Inflammatory macrophage treated with lipopolysaccharide for 4 hours (primary cell): ENCODE measurements around the gene SERINC5.
"Not testable (repeated sequence)": the region's sequence is repeated elsewhere in the genome, so short reads cannot be mapped to it uniquely, and the experiment has no call there.

Source experiments
- DNase-seq: peaks from one replicate; pipeline ENCODE4 v3.0.0-alpha.2; 2020

Gene SERINC5

GRCh38 chr5:80161165-80161564, 94.7 kb downstream of the SERINC5 start:
- no peak for DNase-seq

GRCh38 chr5:80160242-80160641, 95.6 kb downstream of the SERINC5 start:
- DNase-seq: no peak

DNA sequence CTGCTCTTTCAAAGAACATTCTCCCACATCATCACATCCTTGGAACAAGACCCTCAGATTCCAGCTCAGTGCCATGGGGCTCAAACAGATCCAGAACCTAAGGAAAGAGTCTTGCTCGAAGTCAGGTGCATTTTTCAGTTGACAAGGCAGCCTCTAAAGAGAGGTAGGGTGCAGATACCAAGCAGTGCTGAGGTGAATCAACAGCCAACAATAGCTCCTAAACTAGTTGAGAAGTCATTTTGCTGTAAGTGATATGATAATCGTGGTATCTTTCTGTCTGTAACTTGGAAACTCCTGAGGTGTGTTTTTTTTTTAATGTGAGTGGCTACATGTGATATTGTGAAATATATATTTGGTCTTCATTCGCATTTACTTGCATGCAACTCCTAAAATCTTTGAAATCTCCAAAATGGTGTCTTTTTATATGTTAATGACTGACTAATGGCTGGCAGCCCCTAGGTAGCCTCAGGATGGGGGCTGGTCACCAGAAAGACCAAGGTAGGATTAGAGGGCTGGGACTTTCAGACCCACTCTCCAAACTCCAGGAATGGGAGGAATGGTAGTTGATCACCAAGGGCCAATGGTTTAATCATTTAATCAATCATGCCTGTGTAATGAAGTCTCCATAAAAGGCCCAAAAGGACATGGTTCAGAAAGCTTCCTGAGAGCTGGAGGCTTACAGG, 96.6 kb downstream of the SERINC5 start:
- DNase-seq: no peak

- DNase-seq: no peak
These were observed 99.7 kb downstream of the SERINC5 start for GRCh38 chr5:80156156-80156555.

DNA sequence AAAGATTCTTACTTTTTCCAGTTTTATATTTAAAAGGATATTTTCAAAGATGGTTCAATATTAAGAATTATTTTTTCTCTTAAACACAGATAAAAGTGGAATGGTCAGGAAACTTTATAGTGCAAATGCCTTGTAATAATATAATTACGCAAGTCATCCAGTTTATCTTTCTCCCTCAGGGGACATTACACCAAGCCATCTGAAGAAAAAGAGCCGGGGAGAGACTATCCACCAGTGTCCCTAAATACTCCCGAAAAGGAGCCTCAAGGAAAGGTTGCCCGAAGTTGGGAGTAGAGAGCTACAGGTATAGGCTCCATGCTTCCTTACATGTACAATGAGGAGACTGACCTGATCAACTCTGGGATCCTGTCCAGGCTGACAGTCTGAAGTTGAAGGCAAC, 101.1 kb downstream of the SERINC5 start:
- DNase-seq: no peak

GRCh38 chr5:80154289-80154688, 101.6 kb downstream of the SERINC5 start:
- not testable (repeated sequence) for DNase-seq

- no peak for DNase-seq
These were observed 102.2 kb downstream of the SERINC5 start for GRCh38 chr5:80153586-80154126.

DNA sequence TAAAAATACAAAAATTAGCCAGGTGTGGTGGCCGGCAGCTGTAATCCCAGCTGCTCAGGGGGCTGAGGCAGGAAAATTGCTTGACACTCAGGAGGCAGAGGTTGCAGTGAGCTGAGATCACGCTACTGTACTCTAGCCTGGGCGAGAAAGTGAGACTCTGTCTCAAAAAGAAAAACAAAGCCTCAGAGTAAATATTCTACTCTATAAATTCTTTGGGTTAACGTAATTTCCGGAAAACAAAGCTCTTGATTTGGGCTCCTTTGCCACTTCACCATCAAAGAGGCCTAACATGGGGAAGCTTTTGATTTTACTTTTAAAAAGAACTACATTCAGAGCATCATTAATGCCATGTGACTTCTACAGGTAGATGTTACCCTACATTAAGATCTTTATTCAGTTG, 103.1 kb downstream of the SERINC5 start:
- no peak for DNase-seq

DNA sequence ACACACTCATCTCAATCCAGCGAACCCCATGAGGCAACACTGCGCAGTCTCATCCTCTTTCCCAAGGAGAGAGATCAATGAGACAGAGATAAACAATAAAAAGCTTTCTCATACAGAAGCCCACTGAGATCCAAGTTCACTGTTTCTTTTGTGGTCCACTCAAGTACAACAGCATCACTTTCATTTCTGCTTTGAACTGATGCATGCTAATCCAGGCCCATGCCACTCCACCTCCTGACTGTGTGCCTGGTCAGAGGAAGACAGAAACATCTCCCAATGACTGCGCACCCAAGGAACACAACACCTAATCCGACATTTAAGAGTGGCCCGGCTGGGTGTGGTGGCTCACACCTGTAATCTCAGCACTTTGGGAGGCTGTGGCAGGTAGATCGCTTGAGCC, 104.0 kb downstream of the SERINC5 start:
- DNase-seq: no peak

GRCh38 chr5:80150731-80151130, 105.1 kb downstream of the SERINC5 start:
- no peak for DNase-seq

DNA sequence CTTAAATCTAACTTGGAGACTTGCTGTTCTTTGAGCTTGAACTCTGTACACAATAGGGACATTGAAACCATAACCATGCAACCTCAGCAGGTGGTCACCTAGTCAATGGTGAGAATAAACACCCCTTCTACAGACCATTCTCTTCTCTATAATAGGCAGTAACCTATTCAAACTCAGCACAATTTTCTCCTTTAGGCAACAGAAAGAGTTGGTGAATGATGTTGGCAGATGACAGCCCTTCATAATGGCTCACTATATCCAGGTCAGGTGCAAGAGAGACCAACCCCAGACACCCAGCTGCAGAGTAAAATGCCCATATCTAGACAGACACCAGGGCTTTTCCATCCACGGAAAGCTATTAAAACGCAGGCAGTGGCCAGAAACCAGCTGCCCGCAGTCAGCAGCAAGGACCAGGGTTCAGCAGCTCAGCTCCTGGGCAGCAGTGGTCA, 106.7 kb downstream of the SERINC5 start:
- DNase-seq: no peak

DNA sequence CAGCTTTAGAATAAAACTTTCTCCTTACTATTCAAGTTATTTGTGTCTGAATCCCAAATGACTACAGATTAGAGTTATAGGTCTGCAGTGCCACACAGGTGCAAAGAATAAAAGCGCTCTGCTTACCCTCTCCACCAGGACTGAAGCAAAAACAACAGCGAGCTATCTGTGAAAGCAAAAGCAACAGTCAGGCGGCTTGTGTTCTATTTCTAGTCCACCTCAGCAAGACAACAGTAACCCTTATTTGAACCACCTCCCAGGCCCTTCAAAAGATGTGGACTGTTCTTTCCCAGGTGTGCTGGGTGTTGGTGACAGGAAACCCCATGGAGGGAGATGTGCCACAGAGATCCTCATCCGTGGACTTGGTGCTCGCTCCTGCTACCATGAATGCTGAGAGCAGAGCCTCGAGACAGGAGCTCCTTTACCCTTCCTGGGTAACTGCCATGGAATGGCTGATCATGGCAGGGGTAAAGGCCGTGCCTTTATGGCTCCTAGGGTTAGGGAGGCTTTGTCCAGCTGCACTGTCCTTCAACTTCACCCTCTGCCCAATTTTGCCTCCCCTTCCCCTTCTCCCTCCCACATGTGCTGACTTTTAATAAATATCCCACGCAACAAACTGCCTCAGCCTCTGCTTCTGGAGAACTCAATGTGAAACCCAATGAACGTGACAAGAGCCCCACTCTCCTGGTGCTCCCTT, 108.6 kb downstream of the SERINC5 start:
- no peak for DNase-seq

- DNase-seq: peak; percentile 45
These were observed 109.8 kb downstream of the SERINC5 start for GRCh38 chr5:80146046-80146445.

DNA sequence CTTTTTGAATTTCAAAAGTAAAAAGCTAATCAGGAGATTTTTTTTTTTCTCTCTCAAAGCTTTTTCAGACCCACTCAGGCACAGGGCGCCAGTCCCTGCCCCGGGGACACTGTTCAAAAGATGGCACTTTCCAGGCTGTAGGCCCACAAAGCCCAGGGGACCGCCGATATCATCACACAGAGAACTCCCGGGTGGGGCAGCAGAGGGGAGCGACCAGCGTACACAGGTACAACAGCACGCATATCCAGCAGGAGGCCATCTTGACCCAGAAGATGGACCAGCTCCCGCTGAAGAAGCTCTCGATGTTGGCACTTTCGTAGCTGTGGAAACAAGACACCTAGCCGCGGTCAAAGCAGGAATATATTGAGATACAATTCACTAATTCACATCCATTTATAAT, 112.4 kb downstream of the SERINC5 start:
- DNase-seq: no peak

DNA sequence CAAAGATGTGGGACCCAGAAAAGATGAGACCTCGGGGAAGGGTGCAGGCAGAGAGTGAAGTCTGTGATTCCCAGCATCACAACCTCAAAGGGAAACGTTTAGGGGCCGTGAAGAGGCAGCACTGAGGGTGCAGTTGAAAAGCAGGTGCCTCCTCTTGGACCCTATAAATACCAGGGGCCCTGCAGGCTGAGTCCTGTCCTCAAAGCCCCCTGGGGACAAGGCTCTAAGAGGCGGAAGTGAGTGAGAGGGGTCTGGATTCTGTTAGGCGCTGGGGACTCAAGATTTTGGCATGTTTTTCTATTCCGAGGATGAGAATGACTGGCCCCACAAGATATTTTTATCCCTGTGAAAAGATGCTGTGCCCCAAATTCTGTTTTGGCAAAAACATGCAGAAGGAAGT, 112.9 kb downstream of the SERINC5 start:
- no peak for DNase-seq

DNA sequence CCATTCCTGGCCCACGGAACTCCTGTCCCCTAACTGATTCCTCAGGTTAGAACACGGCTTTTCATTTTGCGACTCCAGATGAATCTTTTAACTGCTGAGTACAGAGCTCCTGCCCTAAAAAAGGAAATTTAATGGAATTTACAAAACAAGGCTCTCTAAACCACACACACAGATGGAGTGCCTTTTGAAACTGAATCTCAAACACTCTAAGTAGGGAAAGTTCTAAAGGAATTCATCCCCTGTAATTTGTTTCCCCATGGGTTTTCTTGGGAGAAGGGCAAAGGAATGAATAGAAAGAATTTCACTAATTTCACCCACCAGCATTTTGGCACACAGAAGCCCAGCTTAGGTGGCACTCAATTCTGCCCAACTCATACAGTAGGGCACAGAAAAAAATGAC, 114.2 kb downstream of the SERINC5 start:
- no peak for DNase-seq

- DNase-seq: peak; percentile 73
These were observed 114.6 kb downstream of the SERINC5 start for GRCh38 chr5:80141147-80141671.

- DNase-seq: no peak
These were observed 115.4 kb downstream of the SERINC5 start for GRCh38 chr5:80140496-80140895.

DNA sequence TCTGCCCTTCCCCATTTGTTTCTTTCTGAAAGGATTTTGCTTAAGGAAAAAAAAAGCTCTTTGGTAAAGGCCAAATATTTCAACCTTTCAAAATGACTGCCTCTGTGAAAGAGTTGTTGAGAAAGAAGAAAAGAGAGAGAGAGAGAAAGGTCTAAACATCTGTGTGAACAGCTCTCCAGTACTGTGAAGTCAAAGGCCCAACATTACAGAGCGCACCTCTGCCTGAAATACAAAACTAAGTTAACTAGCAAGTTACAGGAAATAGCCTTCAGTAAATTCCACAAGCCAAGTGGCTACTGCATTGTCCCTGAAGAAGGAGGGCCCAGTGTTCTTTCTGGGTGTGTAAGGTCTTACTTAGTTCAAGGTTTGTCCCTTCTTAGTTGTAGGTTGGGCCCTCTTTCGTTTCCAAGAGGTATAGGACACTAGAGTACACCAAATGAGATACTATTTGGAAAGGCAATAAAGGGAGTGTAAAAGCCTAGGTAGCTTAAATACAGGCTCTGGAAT, 116.3 kb downstream of the SERINC5 start:
- DNase-seq: peak; percentile 15

GRCh38 chr5:80138486-80138885, 117.4 kb downstream of the SERINC5 start:
- DNase-seq: no peak

DNA sequence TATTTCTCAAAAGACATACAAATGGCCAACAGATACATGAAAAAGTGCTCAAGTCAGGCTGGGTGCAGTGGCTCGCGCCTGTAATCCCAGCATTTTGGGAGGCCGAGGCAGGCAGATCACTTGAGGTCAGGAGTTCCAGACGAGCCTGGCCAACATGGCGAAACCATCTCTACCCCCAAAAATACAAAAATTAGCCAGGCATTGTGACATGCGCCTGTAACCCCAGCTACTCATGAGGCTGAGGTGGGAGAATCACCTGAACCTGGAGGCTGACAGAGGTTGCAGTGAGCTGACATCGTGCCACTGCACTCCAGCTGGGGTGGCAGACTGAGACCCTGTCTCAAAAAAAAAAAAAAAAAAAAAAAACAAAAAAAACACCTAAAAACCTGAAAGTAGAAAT, 119.0 kb downstream of the SERINC5 start:
- DNase-seq: not testable (repeated sequence)

DNA sequence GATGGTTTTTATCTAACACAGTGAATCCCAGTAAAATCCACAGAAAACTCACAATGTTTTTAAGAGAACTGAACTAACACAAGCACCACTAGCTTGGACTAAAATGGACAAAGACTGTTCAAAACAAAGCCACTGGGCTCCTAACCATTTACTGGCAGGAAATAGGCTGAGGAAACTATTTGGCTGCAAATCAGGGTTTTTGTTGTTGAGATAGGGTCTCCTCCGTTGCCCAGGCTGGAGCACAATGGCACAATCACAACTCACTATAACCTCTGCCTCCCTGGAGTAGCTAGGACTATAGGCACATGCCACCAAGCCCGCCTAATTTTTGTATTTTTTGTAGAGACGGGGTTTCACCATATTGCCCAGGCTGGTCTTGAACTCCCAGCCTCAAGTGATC, 121.0 kb downstream of the SERINC5 start:
- no peak for DNase-seq

- DNase-seq: no peak
These were observed 126.7 kb downstream of the SERINC5 start for GRCh38 chr5:80129146-80129545.

- DNase-seq: no peak
These were observed 127.7 kb downstream of the SERINC5 start for GRCh38 chr5:80128141-80128540.
